GM19452 (cell line): ENCODE data around the gene CALU.

Experiments used
- ATAC-seq: cut with Tn5 transposase; IDR thresholded peaks from one replicate; pipeline ENCODE4 v1.9.1; 2021; ENCODE audit not compliant: unreplicated experiment

CALU gene

DNA sequence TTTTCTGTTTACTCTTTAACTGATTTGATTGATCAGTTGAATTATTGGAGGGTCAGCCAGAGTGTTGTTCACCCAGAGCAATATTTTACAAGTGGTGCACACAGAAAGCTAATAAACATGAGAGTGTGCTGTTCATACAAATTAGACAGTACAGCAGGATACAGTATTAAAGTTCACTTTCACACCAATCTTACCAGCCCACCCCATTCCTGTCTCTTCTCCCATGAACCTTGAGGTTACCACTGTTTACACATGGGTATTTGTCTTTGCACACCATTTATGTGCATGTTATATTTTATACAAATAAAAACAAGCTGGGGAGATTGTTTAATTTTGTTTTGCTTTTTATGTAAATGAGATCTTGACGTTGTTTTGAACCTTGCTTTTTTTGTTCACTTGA lies 6.5 kb downstream of the CALU start:
- ATAC-seq, result no peak

DNA sequence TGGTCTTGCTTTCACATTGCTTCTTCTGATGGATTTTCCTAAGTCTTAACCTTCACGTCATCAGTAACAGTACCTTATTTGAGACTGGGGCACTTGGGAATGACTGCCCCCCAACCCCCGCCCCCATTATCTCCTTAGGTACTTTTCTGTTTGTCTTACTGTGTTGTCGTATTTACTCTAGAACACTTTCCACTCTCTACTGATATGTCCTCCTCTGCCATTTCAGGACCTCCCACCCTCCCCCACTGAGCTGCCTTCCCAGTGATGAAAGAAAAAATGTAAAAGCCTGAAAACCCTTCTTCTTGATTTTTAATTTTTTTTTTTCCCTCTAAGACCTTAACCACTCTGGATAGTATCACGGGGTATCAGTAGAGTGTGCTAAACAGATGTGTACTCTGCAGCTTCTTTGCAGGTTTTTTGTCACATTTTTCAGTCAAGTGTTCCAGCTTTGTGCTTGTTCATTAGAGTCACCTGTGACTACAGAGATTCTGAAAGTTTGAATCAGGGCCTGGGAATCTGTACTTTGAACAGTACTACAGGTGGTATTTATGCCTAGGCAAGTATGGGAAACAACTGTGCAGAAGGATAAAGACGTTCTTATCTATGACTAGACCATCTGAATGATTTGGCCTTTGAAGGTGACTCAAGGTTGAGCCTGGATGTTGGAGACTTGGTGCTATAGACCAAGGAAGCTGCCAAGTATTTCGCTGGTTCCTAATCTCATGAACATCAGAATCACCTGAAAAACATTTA lies 8.3 kb downstream of the CALU start:
- no peak for ATAC-seq

DNA sequence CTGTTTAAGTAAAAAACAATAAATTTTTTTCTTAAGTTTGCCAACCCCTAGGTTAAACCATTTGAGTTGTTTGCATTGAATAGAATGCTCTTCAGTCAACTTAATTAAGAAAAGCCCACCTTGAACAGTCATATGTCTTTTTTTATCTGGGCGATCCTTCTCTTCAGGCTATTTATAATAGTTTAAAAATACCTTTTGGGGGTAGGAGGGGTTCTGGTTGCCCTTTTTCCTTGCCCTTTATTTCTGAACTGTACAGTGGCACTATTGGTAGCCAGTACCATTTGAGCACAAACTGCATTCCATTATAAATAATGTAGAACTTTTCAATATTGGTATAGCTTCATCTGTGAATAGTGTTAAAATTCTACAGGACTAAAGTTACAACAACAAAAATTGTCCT lies 13.1 kb downstream of the CALU start:
- no peak for ATAC-seq

DNA sequence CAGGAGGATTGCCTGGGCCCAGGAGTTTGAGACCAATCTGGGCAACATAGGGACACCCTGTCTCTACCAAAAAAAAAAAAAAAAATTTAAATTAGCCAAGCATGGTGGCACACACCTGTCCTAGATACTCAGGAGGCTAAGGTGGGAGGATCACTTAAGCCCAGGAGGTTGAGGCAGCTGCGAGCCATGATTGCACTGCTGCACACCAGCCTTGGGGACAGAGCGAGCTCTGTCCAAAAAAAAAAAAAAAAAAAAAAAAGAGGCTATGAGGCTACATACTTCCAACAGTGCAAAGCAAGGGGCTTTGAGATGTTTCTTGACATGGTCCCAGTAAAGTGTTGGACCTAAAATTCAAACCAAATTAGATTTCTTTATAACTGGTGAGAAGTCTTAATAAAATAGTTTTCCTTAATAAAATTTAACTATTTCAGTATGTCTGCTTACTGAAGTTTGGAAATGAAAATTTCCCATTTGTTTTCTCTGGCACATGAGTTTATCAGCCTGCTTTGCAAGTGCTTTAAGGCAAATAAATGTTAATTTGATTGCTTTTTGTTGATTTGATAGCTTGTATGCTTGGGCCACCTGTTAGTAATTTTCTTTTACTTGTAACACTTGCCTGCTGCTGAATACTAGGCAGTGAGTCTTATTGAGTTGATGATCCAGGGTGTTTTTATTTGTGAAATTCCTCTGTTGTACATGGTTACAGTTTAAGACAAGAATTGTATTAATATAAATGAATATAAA lies 16.1 kb downstream of the CALU start:
- no peak for ATAC-seq

DNA sequence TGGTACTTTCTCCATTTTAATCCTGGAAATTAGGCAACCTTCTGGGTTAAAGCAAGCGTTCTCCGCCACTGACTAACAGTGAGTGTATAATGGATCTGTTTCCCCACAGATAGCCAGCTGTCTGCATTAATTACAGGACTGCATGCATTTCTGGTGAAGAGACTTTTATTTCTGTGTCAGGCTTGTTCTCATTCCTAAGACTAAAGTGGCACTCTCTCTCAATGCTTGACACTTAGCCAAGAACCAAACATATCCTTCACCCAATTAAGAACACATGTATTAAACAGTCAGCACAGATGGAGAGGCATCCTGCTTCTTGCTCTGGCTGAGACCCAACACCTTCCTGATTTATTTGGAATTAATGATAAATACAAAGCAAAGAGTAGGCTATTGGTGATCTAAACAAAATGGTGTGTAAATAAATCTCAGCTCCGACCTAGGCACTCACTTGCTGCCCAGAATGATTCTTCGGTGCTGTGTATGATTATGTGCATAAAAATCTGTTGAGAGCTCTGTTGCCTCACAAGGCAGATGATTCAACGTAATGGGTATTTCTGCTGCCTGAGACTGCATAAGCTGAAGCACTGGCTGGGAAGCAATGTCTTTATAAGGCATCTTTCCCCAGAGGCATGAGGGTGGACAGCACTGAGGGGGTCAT lies 16.8 kb downstream of the CALU start:
- ATAC-seq, result no peak

DNA sequence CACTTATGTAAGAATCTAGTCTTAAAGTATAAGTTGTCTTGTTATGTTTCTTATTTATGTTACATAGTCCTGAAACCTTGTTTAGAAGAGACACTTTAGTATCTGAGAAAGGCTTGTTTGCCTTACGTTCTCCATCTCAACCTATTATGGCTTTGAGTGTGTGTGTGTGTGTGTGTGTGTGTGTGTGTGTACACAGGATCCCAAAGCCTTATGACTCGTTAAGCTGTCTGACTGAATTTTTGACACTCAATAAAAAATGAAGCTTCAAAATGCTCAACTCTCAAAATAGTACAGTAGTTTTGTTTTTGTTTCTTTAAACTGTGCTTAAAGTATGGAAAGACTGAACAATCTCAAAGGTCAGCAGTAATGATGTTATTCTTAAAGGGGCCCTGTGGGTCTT lies 18.0 kb downstream of the CALU start:
- no peak for ATAC-seq

DNA sequence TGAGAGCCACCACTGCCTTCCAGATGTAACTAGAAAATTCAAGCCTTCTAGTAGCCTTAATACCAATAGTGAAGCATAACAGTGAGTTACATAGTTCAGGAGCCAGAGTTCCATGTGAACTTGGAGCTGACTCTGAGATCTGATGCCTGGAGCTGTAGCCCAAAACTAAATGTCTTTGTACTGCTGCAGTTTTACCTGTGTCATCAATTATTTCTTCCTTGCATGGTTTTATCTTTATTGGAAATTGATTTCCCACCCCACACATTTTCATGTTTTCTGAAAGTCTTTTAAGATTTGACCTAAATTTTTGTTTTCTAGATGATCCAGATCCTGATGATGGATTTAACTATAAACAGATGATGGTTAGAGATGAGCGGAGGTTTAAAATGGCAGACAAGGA lies 19.4 kb downstream of the CALU start:
- no peak for ATAC-seq

DNA sequence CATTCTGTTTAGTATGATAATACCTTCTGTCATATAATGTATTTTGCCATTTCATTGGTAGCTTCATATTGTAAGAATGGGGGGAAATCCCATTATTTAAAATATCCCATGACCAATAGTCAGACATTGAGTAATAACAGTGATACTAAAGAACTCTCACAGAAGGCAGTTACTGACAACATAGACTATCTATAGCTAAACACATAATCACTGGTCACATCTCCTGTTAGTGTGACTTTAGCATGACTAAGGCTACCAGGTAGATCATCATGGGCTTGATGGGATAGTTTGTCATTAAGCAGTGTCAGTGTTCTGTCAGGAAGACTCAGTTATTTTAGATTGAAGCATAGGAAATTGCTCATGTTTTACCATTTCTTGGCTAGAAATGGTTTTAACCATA lies 20.1 kb downstream of the CALU start:
- no peak for ATAC-seq

DNA sequence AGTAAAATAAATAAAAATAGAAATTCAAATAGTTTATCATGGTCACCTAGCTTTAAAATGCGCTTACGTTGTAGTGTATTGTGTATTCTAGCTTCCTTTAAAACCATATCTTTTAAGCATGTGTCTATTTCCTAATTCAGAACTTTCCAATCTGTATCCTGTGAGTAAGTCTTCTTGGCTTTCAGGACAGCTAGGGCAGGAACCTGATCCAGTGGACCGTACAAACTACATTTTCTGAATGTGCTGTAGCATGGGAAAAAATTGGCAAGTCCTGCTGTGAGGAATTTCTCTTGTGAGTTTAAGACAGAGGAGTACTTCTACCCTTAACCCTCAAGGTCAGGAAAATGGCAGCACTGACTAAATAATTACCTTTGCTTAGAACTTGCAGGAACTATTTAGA lies 24.4 kb downstream of the CALU start:
- no peak for ATAC-seq

DNA sequence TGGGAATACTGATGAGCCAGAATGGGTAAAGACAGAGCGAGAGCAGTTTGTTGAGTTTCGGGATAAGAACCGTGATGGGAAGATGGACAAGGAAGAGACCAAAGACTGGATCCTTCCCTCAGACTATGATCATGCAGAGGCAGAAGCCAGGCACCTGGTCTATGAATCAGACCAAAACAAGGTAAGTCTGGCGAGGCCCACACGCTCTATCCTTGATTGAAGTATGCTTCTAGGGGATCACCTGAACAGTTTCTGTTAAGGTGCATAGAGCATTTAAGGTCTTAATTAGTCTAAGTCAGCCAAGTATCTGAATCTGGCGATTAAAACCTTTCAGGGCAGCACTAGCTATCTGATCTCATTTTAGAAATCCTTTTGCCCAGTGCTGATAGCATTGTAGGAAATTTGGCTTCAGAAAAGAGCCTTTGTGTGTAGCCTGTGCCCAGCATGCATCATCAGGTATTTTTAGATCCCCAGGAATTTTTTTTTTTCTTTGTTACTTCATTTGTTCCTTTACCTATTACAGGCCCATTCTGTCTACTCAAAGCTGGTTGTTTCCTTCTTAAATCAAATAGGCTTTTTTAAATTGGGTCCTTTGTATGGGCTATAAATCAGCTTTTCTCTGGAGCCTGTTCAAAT lies 28.4 kb downstream of the CALU start:
- ATAC-seq, result no peak

DNA sequence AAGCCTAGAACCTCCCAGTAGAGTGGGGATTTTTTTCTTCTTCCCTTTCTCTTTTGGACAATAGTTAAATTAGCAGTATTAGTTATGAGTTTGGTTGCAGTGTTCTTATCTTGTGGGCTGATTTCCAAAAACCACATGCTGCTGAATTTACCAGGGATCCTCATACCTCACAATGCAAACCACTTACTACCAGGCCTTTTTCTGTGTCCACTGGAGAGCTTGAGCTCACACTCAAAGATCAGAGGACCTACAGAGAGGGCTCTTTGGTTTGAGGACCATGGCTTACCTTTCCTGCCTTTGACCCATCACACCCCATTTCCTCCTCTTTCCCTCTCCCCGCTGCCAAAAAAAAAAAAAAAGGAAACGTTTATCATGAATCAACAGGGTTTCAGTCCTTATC lies 31.1 kb downstream of the CALU start:
- ATAC-seq, result no peak

DNA sequence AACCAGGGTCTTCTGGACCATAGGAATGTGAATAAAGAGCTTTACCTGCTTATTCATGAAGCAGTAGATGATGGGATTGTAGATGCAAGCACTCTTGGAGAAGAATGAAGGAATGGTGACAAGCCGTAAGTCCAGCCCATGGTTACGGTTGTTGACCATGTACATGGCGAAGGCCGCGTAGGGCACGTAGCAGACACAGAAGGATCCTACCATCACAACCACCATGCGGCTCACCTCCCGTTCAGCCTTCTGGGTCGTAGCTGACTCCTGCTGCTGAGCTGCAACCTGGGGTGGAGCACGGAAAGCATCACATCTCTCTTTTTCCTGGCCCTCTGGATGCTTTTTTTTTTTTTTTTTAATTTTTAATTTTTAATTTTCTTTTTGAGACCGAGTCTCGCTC lies 34.4 kb downstream of the CALU start:
- no peak for ATAC-seq

DNA sequence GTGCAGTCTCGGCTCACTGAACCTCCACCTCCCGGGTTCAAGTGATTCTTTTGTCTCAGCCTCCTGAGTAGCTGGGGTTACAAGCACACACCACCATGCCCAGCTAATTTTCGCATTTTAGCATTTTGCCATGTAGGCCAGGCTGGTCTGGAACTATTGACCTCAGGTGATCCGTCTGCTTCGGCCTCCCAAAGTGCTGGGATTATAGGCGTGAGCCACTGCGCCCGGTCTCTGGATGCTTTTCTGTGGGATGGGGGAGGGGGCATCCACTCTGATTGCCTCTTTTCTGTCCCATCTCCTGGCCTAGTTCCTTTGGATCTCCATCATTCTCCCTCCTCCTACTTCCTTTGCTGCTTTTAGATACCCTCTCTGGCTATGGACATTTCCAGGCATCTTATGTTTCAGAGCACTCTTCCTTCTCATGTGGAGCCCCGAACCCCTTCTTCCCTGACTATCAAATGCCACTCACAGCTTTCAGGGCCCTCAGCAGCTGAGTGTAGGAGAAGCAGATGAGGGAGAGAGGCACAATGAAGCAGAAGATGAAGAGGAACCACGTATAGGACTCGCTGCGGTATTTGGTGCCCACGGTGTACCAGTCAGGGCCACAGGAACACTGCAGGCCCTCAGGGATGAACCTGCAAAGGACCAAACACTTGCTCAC lies 35.0 kb downstream of the CALU start:
- ATAC-seq, result no peak

DNA sequence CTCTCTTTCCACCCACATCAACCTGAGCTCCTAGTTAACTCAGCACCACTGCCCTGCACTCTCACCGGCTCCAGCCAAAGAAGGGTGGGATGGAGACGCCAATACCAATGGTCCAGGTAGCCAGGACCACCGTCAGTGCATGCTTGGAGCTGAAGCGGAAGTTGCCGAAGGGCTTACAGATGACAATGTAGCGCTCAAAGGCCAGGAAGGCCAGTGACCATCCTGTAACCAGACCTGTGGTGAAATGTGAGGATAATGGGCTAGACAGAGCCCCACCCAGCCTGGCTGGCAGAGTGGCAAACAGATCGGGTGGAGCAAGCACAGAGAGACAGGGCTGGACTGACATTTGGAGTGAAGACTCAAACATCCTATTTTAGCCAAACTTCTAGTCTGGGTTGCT lies 35.8 kb downstream of the CALU start:
- no peak for ATAC-seq

DNA sequence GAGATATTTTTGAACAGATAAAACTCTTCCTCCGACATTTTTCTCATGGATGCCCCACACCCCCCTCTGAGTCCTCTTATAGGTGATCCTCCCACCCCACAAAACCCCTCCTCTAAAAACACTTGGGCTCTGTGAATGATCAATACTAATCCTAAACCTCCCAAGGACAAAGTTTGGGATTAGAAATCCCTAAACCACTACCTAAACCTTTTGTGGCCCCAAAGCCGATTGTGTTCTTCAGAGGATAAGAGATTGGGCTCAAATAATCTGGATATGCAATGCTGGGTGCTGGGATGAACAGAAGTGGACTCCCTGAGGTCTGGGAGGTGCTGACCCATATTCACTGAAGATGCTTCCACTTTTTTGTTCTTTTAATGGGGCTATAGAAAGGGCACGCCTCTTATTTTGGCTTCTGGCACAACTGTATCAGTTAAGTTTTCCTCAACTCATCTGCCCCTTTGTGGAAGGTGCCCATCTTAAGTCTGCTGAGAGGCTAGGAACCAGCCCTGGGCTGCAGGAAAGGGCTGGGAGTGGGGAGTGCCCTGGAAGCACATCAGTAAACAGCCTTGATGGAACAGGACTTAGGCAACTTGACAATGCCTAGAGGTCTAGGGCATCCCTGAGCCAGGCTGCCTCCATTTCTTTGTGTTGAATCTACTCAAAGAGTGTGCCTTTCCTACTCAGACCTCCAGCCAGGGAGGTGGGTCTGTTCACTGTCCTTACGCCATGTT lies 36.8 kb downstream of the CALU start, which contains the start of gene OPN1SW:
Gene OPN1SW, minus strand, starts transcription at position 51 of the 731 bp plus-strand sequence. Its CDS starts 13 bp downstream, at position 38.
- ATAC-seq, result no peak

DNA sequence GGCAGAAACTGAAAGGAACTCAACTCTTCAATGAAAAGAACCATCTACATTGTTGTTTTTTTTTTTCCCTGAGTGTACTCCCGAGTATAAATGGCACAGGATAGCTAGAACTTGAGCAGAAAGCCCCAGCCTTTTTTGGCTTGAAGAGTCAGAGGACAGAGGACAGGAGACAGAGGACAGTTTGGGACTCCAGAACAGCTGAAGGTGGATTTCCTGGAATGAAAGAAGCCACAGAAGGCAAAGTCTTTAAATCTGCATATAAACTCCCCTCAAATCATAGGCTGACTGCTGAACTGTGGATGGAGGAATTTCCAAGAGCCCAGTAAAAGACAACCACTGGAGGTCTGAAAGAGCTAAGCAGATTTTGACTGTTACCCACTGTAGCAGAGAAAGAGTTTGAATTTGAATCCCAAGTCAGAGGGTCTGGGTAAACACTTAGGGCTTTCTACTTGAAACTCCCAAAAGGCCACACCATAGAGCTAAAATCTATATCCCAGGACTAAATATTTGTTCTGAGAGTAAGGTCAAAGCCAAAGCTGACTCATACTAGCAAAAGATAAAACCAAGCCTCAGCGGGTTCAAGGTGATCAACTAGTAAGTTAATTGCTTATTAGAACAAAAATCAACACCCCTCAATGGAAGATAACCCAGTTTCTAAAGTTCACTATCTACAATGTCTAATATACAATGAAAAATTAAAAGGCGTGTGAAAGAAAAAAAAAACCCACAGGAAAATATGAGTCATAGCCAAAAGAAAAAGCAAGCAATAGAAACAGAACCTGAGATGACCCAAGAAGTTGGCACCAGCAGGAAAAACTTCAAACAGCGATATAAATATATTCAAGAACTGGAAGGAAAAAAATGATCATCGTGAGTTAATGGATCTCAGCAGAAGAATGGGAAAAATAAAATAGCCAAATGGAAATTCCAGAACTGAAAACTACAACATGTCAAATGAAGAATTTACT lies 38.3 kb downstream of the CALU start:
- ATAC-seq, result no peak

DNA sequence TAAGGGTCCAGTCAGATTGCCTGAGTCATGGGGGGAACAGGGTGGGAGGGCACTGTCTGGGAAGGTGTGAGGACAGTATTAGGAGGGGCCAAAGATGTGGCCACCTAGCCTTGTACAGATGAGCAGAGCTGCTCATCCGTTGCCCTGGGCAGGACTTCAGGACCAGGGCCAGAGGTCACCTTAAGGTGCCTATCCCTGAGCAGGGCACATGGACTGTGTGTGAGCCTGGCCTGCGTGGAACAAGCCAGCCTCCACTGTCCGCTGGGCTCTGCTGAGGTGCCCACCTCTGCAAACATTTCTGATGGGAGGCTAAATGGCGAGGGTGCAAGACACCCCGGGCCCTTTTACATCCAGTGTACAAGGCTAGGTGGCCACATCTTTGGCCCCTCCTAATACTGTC lies 39.8 kb downstream of the CALU start:
- no peak for ATAC-seq

DNA sequence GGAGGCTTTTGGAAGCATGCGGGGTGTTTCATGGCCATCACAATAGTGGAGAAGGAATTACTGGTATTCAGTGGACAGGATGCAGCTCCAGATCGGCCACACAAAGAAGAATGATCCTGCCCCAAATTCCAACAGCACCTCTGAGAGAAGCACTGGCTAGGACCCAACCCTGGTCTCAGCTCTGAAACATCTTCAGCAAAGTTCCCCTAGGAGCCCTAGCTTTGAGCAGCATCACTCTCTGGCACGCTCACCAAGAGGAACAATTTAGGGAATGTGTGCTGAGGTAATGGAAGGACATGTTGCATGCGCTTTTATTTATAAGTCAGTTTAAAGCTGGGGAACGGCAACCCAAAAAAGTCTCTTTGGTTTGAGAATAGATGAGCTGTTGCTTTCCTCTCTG lies 42.0 kb downstream of the CALU start:
- ATAC-seq, result no peak

DNA sequence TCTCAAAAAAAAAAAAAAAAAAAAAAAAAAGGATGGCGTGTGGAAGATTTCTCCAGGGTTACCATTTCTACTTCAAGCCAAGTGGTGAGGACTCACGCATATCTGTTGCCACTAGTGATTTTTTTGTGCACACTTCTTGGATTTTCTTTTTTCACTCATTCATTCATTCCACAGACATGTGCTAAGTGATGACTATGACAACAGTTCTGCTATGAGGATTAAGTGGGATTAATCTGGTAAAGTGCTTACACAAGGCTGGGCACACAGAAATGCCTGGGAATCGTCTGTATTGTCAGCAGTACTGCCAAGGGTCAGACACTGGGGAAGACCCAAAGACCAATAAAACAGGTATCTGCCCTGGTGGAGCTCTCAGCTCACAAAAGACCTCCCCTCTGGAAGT lies 42.7 kb downstream of the CALU start:
- no peak for ATAC-seq
